Measurements from ENCODE around the gene CEP112. TPM values are rescaled to one million over a fixed set of nuclear protein-coding genes. Genes with fewer than 3 reads are reported as not detected.

The CEP112 gene
- total RNA-seq, 4 donors from 2014 or later: 1.1 to 12.9 (median 9.1) TPM

- Histone ChIP-seq H3K4me3 (no peak overlapping the region), H3K4me1 (peaks cover 0 to 5% (median 0%) of the 10 kb centered on the region in 4 donors), H3K27ac (no peak overlapping the region), H3K36me3 (no peaks in the 10 kb centered on the region), H3K27me3 (no peaks in the 10 kb centered on the region), H3K9me3 (no peaks in the 10 kb centered on the region)
- intact Hi-C loops (cut with DNase I; ENCODE audit: low total_unique reads) (no loop called here), in situ Hi-C loops (cut with MboI; ENCODE audit: low pct_ligation_motif_present in 1 of 4, low pct_unique_long_range_greater_than_20kb in 1 of 4, low sequenced_read_pairs in 3 of 4) (no loop called here)
- TF ChIP-seq POLR2AphosphoS5 (IDR thresholded peaks at IDR 0.05): no peak
- no peak for TF ChIP-seq POLR2A (IDR thresholded peaks at IDR 0.05)
- TF ChIP-seq EP300 (IDR thresholded peaks at IDR 0.05; ENCODE audit: low read depth): no peak
- TF ChIP-seq CTCF (IDR thresholded peaks at IDR 0.05): no peak
- no peak for DNase-seq
- 91% methylated on average over 6 of the region's 6 CpGs; no CpG with 5 or more reads in 1 of the 2 donors for WGBS, 2 donors (ENCODE audit: low coverage in 1 of 2)
These were observed 324.9 kb downstream of the CEP112 start for GRCh38 chr17:65867014-65867413.

GRCh38 chr17:65865715-65866425, 326.1 kb downstream of the CEP112 start:
- in situ Hi-C loops (cut with MboI; ENCODE audit: low pct_ligation_motif_present in 1 of 4, low pct_unique_long_range_greater_than_20kb in 1 of 4, low sequenced_read_pairs in 3 of 4): no loop called here
- no peak overlapping the region for H3K27ac ChIP-seq
- H3K4me3 ChIP-seq: no peak overlapping the region
- no peaks in the 10 kb centered on the region for H3K9me3 ChIP-seq
- H3K27me3 ChIP-seq: no peaks in the 10 kb centered on the region
- H3K4me1 ChIP-seq: peaks cover 0 to 4% (median 0%) of the 10 kb centered on the region in 4 donors
- H3K36me3 ChIP-seq: no peaks in the 10 kb centered on the region
- 89 to 100% methylated on average over 1 to 19 of the region's 24 CpGs for WGBS, 2 donors (ENCODE audit: low coverage in 1 of 2)
- TF ChIP-seq CTCF (IDR thresholded peaks at IDR 0.05): no peak
- no peak for TF ChIP-seq EP300 (IDR thresholded peaks at IDR 0.05; ENCODE audit: low read depth)
- no peak for TF ChIP-seq POLR2AphosphoS5 (IDR thresholded peaks at IDR 0.05)
- TF ChIP-seq POLR2A (IDR thresholded peaks at IDR 0.05): no peak
- intact Hi-C loops (cut with DNase I; ENCODE audit: low total_unique reads): no loop called here
- DNase-seq: no peak

GRCh38 chr17:65864394-65864793, 327.5 kb downstream of the CEP112 start:
- in situ Hi-C loops (cut with MboI; ENCODE audit: low pct_ligation_motif_present in 1 of 4, low pct_unique_long_range_greater_than_20kb in 1 of 4, low sequenced_read_pairs in 3 of 4) (no loop called here), intact Hi-C loops (cut with DNase I; ENCODE audit: low total_unique reads) (no loop called here)
- WGBS, 2 donors (ENCODE audit: low coverage in 1 of 2): 56 to 76% methylated on average over 6 to 8 of the region's 8 CpGs
- TF ChIP-seq CTCF (IDR thresholded peaks at IDR 0.05) (no peak), POLR2A (IDR thresholded peaks at IDR 0.05) (no peak), POLR2AphosphoS5 (IDR thresholded peaks at IDR 0.05) (no peak), EP300 (IDR thresholded peaks at IDR 0.05; ENCODE audit: low read depth) (no peak)
- Histone ChIP-seq H3K9me3 (no peaks in the 10 kb centered on the region), H3K4me3 (no peak overlapping the region), H3K27ac (no peak overlapping the region), H3K4me1 (no peaks in the 10 kb centered on the region), H3K36me3 (no peaks in the 10 kb centered on the region), H3K27me3 (no peaks in the 10 kb centered on the region)
- no peak for DNase-seq

GRCh38 chr17:65857718-65858117, 334.2 kb downstream of the CEP112 start:
- in situ Hi-C loops (cut with MboI; ENCODE audit: low pct_ligation_motif_present in 1 of 4, low pct_unique_long_range_greater_than_20kb in 1 of 4, low sequenced_read_pairs in 3 of 4): no loop called here
- no peak overlapping the region for H3K27ac ChIP-seq
- no peaks in the 10 kb centered on the region for H3K27me3 ChIP-seq
- no peak for TF ChIP-seq EP300 (IDR thresholded peaks at IDR 0.05; ENCODE audit: low read depth)
- 90 to 97% methylated on average over 2 of the region's 2 CpGs for WGBS, 2 donors (ENCODE audit: low coverage in 1 of 2)
- no peaks in the 10 kb centered on the region for H3K36me3 ChIP-seq
- no peak for DNase-seq
- intact Hi-C loops (cut with DNase I; ENCODE audit: low total_unique reads): no loop called here
- H3K4me3 ChIP-seq: no peak overlapping the region
- H3K4me1 ChIP-seq: no peaks in the 10 kb centered on the region
- H3K9me3 ChIP-seq: no peaks in the 10 kb centered on the region

GRCh38 chr17:65856865-65857264, 335.1 kb downstream of the CEP112 start:
- Histone ChIP-seq H3K4me1 (no peaks in the 10 kb centered on the region), H3K36me3 (no peaks in the 10 kb centered on the region), H3K27me3 (no peaks in the 10 kb centered on the region), H3K4me3 (no peak overlapping the region), H3K9me3 (no peaks in the 10 kb centered on the region), H3K27ac (no peak overlapping the region)
- TF ChIP-seq POLR2A (IDR thresholded peaks at IDR 0.05) (no peak), POLR2AphosphoS5 (IDR thresholded peaks at IDR 0.05) (no peak), EP300 (IDR thresholded peaks at IDR 0.05; ENCODE audit: low read depth) (no peak), CTCF (IDR thresholded peaks at IDR 0.05) (no peak)
- intact Hi-C loops (cut with DNase I; ENCODE audit: low total_unique reads): no loop called here
- in situ Hi-C loops (cut with MboI; ENCODE audit: low pct_ligation_motif_present in 1 of 4, low pct_unique_long_range_greater_than_20kb in 1 of 4, low sequenced_read_pairs in 3 of 4): no loop called here
- WGBS, 2 donors (ENCODE audit: low coverage in 1 of 2): 41 to 51% methylated on average over 2 of the region's 2 CpGs
- no peak for DNase-seq
